Stimulated activated CD8-positive, alpha-beta memory T cell treated with anti-CD3 and anti-CD28 coated beads, Interleukin-12 subunit alpha, Interleukin-12 subunit beta, amount 100 ng/mL, for 1 hour (primary cell): ENCODE measurements around the gene MYD88.
A peak's percentile ranks its signal among the peaks of the same experiment; 100 is the strongest.
"Not testable (repeated sequence)": the region's sequence is repeated elsewhere in the genome, so short reads cannot be mapped to it uniquely, and the experiment has no call there.

Source experiments
- DNase-seq: peaks from one replicate; pipeline ENCODE4 v3.0.0-alpha.2; 2020; ENCODE audit warnings: low read depth

Gene MYD88

DNA sequence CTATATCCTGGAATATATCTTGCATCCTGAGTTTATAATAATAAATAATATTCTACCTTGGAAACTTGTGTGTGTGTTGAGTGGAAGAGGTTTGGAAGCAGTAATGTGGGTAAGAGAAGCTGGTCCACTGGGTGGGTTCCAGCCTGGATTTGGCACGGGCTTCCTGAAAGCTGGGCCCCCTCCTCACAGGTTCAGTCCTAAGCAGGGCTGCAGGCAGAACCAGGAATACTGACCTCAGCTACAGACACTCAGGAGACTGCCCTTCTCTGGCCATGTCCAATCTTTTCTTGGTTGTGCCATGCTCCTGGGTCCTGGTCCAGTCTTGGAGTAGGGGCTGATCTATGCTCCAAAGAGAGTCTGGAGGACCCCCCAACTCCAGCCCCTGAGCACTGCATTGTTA, 4.5 kb downstream of the MYD88 start:
- no peak for DNase-seq

DNA sequence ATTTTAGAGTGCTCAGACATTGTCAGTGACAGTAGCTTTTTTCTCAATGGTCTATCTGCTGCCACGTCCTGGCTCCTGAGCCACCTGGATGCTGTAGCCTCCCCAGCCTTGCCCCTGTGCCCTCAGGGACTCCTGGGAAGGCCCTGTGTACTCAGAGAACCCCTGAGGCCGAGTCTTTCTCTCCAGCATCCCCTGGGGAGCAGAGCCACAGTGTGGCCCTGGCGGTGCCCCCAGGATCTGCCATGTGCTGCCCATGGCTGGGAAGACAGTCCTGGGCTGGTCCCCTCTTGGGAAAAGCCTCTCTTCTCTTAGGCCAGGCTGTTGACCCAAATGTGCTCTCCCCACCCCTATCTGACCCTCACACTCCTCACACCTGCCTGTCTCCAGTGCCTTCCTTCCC, 5.0 kb downstream of the MYD88 start:
- DNase-seq: no peak

DNA sequence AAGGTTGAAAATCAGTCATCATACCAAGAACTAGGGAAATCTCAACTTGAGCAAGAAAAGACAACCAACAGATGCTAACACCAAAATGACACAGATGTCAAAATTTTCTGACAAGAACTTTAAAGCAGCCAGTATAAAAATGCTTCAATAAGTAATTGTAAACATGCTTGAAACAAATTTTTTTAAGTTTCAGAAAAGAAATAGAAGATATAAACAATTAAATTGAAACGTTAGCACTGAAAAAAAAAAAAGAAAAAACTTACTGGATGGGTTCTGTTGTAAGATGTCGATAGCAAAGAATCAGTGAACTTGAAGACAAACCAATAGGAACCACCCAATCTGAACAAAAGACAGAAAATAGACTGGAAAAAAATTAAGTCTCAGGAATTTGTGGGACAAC, 8.0 kb downstream of the MYD88 start:
- no peak for DNase-seq

DNA sequence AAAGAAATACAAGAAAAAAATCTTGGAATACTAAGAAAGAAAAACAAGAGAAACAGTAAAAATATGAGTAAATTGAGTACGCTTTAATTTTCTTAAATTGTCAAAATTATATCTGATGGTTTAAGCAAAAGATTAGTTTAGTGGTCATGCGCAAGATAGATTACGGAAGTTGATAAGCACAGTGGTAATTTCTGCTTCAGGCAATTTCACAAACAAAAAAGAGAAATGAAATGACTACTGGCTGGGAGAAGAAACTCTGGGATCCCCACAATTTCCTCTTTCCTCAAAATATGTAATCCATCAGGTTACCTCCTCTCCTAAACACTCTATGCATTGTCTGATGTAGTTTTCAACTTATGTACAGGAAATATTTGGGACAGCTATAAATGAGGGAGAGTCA, 9.0 kb downstream of the MYD88 start:
- no peak for DNase-seq

DNA sequence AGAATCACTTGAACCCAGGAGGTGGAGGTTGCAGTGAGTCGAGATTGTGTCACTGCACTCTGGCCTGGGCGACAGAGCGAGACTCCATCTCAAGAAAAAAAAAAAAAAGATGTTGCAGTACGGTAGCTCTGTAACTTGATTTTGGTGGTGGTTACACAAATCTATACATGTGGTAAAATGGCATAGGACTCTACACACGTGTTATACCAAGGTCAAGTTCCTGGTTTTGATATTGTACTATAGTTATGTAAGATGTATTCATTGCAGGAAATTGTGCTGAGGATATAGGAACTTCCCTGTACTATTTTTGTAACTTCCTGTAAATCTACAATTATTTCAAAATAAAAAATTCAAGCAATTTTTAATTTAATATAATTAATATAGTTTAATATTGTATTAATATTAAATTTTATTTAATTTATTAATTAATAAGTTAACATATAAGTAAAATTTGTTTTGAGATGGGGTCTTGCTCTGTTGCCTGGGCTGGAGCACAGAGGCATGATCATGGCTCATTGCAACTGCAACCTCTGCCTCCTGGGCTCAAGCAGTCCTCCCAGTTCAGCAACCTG, 9.9 kb downstream of the MYD88 start:
- DNase-seq: no peak

DNA sequence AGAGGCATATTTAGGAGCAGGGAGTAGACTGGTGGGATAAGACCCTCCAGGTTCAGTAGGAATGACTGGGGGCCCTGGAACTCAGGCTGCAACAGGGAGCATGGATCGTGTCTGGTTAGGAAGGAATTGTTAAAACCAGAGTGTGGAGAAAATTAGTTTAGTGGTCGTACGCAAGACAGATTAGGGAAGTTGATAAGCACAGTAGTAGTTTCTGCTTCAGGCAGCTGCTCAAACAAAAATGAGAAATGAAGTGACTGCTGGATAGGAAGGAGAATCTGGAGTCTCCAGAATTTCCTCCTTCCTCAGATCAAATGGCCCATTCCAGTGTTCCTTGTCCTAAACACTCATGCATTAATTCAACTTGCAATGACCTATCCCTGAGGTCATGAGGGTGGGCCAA, 11.2 kb downstream of the MYD88 start:
- DNase-seq: no peak

DNA sequence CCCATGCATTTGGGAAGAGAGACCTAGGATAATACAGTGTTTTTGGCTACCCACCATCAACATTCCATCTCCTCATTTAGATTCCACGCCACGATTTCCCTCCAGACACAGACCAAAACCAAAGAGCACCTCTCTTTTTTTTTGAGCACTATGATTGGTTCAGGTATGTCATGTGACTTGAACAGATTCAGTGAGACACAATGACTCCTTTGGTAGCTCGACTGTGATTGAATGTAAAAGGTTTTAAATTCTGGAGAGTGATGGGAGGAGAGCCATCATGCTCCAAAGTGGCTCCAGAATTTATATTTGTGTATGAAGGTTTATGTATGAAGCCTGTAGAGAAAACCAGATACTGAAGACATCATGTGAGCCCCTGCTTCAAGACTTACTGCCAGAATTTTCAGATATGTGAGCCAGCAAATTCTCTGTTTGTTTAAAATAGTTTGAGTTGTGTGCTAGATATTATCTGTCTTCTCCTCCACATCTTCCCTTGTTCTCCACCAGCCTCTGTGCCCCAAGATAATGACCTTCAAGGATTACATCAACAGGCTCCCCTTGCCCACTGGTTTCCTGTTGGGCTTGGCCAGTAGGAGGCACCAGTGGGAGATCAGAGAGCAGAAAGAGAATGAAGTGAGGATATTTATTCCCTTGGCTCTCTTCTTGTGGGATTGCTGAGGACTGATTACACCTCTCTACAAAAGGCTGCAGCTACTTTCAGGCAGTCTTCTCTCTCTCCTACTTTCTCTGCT, 12.5 kb downstream of the MYD88 start:
- no peak for DNase-seq

DNA sequence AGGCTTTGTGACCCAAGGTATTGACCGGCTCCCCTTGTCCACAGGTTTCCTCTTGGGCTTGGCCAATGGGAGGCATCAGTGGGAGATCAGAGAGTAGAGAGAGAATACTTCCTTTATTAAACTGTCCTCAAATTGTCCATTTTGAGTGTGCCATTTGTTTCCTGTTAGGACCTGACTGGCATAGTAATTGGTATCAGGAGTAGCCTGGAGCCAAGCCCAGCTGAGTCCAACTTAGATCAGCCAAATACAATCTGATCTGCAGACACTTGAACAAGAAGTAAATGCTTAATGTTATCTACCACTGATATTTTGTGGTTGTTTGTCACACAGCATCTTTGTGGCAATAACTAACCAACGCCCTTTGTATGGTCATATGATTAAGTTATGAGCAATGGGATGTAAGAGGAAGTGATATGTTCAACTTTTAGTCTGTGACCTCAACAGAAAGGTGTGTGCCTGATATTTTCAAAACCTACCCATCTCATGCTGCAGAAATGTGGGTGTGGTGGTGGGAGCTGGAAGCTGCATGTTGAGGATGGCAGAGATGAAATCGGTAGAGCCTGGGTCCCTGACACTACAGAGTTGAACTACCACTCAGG, 13.3 kb downstream of the MYD88 start:
- DNase-seq: no peak

DNA sequence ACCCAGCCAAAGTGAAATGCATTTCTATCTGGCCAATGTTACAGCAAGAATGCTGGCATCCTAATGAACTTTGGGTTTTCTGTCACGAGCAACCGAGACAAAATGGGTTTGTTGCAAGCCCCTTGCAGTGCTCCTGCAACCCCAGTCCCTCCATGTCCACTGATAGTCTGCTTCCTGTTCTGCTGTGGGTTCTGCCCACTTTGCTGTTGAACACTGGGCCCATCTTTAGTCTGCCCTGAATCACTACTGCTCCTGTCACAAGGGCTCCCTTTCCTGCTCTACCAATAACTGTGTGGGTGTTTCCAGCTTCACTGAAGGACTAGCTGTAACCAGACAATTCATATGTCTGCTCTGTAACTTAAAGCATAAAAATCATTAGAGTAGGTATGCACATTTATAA, 14.1 kb downstream of the MYD88 start:
- no peak for DNase-seq

DNA sequence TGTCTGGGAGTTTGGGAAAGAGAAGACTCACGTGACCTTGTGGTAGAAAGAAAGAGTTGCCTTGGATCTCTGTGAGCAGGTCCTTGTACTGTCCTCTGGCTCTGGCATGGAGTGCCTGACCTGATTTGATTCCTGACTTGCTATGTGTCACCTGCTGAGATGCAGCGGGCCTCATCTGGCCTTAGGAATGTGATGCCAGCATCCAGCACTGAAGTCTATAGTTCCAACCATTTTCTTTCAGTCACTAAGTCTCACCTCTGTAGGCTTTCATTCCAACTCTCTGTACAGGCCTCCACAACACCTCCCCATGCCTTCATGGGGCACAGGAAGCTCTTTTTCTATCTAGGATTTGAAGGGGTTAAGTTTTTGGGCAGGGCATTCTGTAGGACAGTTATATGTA, 14.8 kb downstream of the MYD88 start:
- DNase-seq: no peak

DNA sequence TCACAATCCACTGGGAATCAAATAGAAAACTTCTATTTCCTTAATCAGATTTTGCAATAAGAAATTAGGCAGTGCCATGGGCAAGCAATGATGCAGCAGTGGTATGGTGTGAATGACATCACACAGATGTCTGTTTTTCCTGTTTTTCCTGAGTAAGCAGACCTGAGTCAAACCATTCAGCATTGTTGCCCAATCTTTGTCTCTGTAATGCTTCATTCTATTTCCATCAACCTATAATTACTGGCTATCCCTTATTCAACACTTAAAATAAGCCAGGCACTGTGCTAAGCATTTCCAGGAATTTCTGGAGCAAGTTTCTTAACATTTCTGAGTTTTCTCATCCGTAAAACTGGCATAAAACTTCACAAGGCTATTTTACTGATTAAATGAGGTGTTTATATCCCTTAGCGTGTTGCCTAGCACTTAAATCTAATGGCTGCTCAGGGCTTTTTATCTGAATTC, 15.6 kb downstream of the MYD88 start:
- DNase-seq: no peak

DNA sequence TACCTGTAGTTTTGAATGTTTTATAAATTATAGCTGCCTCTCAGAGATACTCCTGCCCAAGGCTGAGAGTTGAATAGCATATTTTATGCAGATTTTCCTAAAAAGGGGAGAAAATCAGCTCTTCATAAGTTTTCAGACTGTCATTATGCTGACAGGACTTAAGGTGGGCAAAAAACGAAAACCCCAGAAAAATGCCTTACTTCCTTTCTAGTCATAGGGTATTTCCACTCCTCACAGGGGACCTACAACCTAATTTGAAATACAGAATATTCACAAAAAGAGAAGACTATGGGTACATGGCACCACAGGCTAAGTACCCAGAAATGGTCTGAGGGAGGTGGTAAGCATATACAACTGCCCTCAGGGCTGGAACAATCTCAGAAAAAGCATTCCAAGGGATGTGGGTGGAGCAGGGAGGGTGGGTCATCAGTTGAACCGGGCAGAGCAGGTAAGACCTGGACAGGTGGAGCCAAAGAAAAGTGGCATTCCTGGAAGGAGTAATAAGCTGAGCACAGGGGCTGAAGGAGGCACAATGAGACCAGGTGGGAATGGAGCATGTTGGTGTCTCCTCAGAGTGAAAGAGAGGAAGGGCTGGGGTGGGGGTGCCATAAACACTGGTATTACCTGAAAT, 16.3 kb downstream of the MYD88 start:
- DNase-seq: no peak

DNA sequence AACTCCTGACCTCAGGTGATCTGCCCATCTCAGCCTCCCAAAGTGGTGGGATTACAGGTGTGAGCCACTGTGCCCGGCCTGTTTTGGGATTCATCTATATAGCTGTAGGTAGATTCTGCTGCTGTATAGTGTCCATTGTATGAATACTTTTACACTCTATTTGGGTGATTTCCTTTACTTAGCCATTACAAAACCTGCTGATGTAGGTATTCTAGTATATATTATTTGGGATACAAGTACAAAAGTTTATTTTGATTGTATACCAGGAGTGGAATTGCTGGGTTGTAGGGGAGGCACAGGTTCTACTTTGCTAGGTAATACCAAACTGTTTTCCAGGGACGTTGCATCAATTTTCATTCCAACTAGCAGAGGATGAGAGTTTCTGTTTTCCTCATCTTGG, 17.4 kb downstream of the MYD88 start:
- no peak for DNase-seq

DNA sequence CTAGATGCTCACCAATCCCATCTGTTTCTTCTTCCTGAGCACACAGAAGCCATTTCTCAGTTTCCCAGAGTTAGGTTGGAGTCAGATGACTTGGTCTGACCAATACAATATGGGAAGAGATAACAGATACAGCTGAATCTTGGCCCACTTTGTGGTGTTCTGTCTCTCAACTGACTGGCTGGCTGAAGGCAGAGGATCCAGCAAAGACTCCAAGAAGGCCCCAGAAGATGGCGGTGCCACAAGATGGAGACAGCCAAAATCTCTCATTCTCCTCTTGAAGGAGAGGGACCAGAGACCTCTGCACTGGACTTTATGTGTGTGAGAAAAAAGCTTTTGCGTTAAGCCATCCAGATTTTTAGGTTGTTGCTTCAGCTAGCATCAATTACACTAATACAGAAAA, 18.7 kb downstream of the MYD88 start:
- no peak for DNase-seq

DNA sequence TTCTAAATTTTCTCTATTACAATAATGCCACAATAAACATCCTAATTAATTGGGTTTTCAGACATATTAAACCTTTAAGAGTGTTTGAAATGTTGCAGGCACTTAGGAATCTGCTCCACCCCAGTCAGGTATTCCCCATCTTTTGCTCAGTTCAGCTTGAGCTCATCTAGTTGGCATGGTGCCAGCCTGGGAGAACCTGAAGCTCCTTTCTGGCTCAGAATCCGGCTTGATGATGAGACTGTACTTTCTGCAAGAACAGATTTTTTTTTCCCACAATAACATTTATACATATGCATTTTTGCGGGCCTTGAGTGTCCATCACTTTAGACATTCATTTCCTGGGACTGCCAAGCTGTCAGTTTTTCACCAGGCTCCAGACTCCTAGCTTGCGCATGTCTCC, 19.1 kb downstream of the MYD88 start:
- DNase-seq: no peak

DNA sequence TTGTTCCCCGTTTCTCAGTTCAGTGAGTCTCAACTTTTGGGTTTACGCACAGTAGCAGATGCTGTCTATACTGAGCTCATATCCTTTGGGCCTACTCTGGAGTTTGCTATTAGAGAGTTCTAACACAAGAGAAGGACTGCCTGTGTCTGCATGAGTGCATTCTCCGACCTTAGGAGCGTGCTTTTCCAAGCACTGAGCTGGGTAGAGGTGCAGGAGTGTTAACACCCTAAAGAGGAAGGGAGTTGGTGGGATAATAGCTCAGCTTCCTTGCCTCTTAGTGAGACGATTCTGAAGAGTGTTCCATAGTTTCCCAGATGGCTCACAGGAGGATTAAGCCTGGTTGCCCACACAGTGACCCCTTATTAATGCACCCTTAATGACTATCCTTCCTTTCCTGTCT, 20.0 kb downstream of the MYD88 start:
- no peak for DNase-seq

DNA sequence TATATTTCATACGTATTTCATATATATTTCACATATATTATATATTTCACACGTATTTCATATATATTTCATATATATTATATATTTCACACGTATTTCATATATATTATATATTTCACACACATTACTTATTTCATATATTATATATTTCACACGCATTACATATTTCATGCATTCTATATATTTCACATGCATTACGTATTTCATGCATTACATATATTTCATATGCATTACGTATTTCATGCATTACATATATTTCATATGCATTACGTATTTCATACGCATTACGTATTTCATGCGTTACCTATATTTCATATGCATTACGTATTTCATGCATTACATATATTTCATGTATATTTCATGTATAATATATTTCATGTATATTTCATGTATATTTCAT, 22.2 kb downstream of the MYD88 start:
- DNase-seq: not testable (repeated sequence)

DNA sequence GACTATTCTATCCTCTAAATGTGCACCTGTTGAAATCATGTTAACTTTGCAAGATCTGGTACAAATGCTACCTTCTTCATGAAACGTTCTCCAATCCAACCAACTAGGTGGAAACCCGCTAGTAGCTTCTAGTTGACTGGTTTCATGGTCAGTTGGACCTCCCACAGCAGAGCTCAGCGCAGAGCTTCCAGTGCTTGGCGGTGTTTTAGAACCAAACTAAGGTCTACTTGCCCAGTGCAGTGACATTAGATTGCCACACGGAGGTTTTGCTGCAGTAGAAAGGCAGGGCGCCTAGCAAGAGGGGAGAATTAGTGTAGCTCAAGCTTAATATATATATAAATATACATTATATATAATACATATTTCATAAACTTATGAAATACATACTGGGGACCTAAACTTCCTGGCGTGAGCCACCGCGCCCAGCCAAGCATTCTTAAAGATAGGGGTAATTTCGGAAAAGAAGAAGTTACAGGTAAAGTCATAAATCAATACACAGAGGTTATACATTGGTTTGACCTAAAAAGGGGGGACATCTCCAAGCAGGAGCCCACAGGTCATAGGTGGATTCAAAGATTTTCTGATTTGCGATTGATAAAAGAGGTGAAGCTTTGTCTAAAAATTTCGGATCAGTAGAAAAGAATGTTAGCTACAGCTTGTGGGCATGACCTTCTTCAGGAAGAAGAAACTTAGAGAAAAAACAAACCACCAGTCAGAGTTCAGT, 24.8 kb downstream of the MYD88 start:
- DNase-seq: no peak

DNA sequence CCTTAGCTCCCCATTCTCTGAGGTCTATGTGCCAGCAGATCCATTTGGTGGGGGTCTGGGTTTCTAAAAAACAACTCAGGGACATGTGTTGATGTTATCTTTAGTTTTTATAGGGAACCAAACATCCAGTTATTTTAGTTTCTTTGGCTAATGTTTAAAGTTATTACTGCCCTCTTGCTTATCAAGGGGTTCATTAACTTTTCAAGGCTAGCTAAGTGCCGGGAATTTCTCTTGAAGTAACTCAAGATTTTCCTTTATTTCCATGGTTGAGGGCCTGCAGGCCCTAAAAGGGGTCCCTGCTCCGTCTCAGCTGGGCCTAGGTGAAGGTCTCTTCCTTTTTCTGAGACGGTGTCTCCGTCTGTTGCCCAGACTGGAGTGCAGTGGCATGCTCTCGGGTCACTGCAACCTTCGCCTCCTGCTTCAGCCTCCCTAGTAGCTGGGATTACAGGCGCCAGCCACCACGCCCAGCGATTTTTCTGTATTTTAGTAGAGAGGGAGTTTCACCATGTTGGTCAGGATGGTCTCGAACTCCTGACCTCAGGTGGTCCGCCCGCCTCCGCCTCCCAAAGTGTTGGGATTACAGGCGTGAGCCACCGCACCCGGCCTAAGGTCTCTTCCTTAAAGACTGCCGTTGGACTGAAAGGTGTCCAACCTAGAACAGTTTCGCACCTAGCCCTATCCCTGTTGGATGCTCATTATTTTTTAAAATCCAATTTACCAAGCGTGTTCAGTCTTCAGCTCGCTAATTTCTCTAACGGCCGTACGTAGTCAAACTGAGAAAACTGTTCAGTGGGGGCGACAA, 25.6 kb downstream of the MYD88 start:
- DNase-seq: no peak

DNA sequence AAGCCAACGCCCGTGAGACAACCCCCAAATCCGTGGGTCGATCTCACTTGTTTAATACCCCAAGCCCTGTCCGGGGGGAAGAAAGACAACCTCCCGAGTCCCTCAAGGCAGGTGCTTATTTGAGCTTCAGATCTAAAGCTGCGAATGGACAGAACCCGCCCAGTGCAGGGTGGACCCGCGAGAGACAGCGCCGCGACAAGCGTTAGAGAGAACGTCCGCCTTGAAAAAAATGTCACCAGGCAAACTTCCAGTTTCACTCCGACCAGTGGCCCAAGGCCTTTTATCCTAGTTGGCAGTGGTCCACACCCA, 26.1 kb downstream of the MYD88 start:
- DNase-seq: no peak

DNA sequence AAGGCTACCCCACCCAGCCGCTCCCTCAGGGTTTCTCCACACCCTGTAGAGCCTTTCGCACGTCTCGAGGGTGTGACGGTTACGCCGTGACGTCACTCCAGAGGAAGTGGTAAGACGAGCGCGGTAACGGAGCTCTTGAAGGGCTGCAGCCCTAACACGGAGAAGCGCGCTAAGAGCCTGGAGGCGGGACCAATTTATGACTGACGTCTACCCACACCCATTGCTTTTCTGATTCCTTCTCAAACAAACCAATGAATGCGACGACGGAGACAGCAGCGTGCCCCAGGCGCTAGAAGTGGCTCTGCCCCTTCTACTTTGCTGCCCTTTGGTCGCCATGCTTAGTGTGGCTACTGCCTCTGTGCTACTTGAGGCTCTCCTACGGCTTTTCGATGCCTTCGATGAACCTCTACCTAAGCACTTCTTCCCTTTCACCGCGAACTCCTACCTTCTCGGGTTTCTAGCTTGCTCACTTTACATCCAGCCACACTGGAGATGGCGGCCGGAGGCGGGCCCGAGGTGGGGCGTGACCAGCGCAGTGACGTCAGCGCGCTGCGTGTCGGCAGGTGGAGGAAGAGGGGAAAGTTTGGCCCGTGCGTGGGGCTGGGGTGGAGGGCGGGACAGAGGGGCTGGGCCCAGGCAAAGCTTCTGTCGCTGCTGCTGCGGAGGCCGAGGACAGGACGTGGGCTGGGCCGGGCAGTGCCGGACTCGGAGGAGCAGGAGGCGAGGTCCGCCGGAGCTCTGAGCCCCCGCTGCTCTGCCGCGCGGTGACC, 26.7 kb downstream of the MYD88 start, which contains the start of gene OXSR1:
OXSR1 (plus strand) TSS at position 586 of the 770 bp plus-strand sequence. CDS start 340 bp downstream, outside the sequence.
- DNase-seq: peak; percentile 96
